GM13976 (cell line): ENCODE results near the gene HIRA.

ENCODE experiments used
- DNase-seq: peaks from one replicate; pipeline ENCODE4 v3.0.0; 2012; ENCODE audit warnings: low spot score
- in situ Hi-C: fragments of 300-500 bp; cut with MboI; formaldehyde crosslinking; loops from one replicate; pipeline ENCODE4 v1.12.0; 2022; ENCODE audit warnings: low sequenced_read_pairs, mixed read lengths, inconsistent platforms; ENCODE audit not compliant: unreplicated experiment
- TF ChIP-seq, protein P1 (sequence below): IDR thresholded peaks from 2 replicates; pipeline ENCODE4 v1.5.1; 2012; ENCODE audit warnings: borderline replicate concordance, mild to moderate bottlenecking; ENCODE audit not compliant: insufficient read depth; ENCODE audit errors: extremely low read depth, missing control alignments, control extremely low read depth

The HIRA gene

DNA sequence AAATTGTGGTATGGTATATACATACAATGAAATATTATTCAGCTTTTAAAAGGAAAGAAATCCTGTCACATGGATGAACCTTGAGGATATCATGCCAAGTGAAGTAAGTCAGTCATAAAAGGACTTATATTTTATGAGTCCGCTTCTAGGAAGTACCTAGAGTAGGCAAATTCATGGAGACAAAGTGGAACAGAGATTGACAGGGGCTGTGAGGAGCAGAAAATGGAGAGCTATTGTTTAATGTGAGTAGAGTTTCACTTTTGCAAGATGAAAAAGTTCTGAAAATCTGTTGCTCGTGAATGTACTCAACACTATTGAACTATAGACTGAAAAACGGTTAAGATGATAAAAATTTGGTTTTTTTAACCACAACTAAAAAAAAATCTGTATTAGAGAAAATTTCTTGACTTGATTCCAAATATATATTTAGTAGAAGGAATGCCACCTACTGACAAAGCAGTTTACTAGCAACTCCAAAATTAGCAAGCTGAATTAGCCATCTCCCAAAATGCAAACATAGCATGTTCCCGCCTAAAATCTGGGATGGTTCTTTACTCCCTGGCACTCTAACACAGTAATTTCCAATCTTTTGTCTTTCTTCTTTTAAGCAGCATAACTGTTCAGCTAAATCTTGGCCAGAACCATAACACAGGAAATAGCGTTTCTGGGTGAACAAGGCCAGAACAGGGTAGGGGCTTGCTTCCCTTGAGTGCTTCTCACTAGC is 46.0 kb upstream of the HIRA start:
- in situ Hi-C loops, result loop anchor here (10.0 kb wide), 1 partner anchor 293 kb away; no protein-coding TSS in a partner anchor
- no peak for DNase-seq
- TF ChIP-seq, protein P1, sequence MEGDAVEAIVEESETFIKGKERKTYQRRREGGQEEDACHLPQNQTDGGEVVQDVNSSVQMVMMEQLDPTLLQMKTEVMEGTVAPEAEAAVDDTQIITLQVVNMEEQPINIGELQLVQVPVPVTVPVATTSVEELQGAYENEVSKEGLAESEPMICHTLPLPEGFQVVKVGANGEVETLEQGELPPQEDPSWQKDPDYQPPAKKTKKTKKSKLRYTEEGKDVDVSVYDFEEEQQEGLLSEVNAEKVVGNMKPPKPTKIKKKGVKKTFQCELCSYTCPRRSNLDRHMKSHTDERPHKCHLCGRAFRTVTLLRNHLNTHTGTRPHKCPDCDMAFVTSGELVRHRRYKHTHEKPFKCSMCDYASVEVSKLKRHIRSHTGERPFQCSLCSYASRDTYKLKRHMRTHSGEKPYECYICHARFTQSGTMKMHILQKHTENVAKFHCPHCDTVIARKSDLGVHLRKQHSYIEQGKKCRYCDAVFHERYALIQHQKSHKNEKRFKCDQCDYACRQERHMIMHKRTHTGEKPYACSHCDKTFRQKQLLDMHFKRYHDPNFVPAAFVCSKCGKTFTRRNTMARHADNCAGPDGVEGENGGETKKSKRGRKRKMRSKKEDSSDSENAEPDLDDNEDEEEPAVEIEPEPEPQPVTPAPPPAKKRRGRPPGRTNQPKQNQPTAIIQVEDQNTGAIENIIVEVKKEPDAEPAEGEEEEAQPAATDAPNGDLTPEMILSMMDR, result peak; percentile 26

DNA sequence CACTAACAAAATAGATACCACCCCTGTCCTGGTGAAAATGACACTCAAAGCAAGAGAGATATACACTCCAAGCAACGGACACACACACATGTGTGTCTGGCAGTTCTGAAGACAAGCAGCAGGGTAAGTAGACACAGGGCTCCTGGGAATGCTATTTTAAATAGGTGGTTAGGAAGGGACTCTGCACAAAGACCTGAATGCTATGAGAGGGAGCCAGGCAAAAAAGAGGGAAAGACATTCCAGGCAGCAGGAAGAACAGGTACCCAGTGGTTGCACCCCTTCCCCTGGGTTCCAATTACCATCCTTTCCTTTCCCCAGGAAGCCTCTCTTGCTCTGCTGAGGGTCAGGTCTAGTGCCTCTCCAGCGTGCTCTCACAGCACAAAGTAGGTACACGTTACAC is 44.5 kb upstream of the HIRA start:
- TF ChIP-seq, protein P1, result no peak
- no peak for DNase-seq
- in situ Hi-C loops, result loop anchor here (10.0 kb wide), 1 partner anchor 291 kb away; no protein-coding TSS in a partner anchor

GRCh38 chr22:19473578-19473977 is 42.0 kb upstream of the HIRA start:
- TF ChIP-seq, protein P1, result no peak
- DNase-seq, result no peak

GRCh38 chr22:19472233-19472632 is 40.7 kb upstream of the HIRA start:
- in situ Hi-C loops, result loop anchor here (10.0 kb wide), 1 partner anchor 287 kb away; no protein-coding TSS in a partner anchor
- TF ChIP-seq, protein P1, result no peak
- DNase-seq, result no peak

More at GRCh38 chr22:19473578-19473977, 42.0 kb upstream of the HIRA start:
- in situ Hi-C loops, result loop anchor here (10.0 kb wide), 1 partner anchor 289 kb away; no protein-coding TSS in a partner anchor

DNA sequence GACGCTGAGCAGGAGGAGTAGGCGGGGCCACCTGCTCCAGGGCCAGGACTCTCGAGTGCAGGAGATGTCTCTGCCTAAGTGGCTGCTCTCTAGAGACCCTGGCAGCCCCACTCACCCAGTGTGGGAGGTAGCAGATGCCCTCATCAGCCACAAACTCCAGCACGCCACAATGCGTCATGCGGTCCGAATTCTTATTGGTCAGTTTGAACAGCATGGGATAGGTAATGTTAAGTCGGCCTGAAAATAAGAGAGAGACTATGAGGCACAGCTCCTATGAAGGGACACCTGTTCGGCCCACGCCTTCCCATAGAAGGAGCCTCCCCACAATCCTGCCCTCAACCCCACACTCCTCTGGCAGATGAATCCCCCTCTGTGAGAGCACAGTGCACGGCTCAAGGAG is 40.0 kb upstream of the HIRA start:
- TF ChIP-seq, protein P1, result no peak
- in situ Hi-C loops, result loop anchor here (10.0 kb wide), 1 partner anchor 287 kb away; no protein-coding TSS in a partner anchor
- no peak for DNase-seq

- DNase-seq, result no peak
- in situ Hi-C loops, result loop anchor here (10.0 kb wide), 1 partner anchor 285 kb away; no protein-coding TSS in a partner anchor
Observed at GRCh38 chr22:19470010-19470409, 38.5 kb upstream of the HIRA start.

More at GRCh38 chr22:19470010-19470409, 38.5 kb upstream of the HIRA start:
- TF ChIP-seq, protein P1, result no peak
